ENCODE results near the gene IFNGR1. TPM values are rescaled to one million over a fixed set of nuclear protein-coding genes. Genes with fewer than 3 reads are reported as not detected.

IFNGR1 gene
- total RNA-seq, 1 donor from 2014 or later = 34.0 TPM

DNA sequence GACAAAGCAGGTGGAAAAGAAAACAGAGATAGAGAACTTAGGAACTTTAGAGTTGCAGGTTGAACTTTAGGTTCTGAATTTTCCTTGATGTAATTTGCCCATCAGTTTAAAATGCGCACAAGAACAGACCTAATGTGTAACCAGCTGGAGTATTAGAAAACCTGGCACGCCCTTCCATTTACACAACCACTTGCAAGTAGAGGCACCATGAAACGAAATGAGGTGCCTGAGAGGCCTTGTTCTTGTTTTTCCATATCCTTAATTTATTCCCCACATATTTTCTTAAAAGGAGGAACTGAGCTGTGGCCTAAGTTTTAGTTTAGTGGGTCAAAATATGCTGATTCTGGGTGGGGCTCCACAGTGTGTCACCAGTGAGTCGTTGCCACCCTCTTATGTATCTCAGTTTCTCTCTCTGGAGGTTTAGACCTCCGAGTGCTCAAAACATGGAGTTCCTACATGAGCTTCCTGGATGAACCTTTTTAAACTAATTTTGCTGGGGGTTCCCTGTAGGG is 28.5 kb downstream of the IFNGR1 start:
- Mint-ChIP-seq H3K4me1 (no peaks in the 10 kb centered on the region), H3K4me3 (no peak overlapping the region), H3K27ac (no peak overlapping the region), H3K9me3 (peaks cover 33% of the 10 kb centered on the region), H3K27me3 (ENCODE audit: insufficient read depth, low read depth) (no peaks in the 10 kb centered on the region), H3K36me3 (no peaks in the 10 kb centered on the region)
- Histone ChIP-seq H3F3A (ENCODE audit: low read depth) (no peaks in the 10 kb centered on the region), H3K9ac (no peak overlapping the region), H3K4me3 (no peak overlapping the region), H3K4me1 (no peaks in the 10 kb centered on the region), H3K9me3 (ENCODE audit: low read depth) (peaks cover 28% of the 10 kb centered on the region), H4K20me1 (ENCODE audit: low read depth) (no peaks in the 10 kb centered on the region), H3K36me3 (peaks cover 9% of the 10 kb centered on the region), H3K79me2 (ENCODE audit: low read depth) (no peaks in the 10 kb centered on the region), H2AFZ (replicated peaks) (no peak overlapping the region), H3K4me2 (no peak overlapping the region), H3K27me3 (no peaks in the 10 kb centered on the region), H3K27ac (no peak overlapping the region)
- TF ChIP-seq EZH2phosphoT487 (IDR thresholded peaks at IDR 0.05) = no peak
- TF ChIP-seq EZH2 (IDR thresholded peaks at IDR 0.05) = no peak
- TF ChIP-seq, protein P1, sequence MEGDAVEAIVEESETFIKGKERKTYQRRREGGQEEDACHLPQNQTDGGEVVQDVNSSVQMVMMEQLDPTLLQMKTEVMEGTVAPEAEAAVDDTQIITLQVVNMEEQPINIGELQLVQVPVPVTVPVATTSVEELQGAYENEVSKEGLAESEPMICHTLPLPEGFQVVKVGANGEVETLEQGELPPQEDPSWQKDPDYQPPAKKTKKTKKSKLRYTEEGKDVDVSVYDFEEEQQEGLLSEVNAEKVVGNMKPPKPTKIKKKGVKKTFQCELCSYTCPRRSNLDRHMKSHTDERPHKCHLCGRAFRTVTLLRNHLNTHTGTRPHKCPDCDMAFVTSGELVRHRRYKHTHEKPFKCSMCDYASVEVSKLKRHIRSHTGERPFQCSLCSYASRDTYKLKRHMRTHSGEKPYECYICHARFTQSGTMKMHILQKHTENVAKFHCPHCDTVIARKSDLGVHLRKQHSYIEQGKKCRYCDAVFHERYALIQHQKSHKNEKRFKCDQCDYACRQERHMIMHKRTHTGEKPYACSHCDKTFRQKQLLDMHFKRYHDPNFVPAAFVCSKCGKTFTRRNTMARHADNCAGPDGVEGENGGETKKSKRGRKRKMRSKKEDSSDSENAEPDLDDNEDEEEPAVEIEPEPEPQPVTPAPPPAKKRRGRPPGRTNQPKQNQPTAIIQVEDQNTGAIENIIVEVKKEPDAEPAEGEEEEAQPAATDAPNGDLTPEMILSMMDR (IDR thresholded peaks at IDR 0.05) = no peak
- DNase-seq (ENCODE audit: low spot score) = no peak

DNA sequence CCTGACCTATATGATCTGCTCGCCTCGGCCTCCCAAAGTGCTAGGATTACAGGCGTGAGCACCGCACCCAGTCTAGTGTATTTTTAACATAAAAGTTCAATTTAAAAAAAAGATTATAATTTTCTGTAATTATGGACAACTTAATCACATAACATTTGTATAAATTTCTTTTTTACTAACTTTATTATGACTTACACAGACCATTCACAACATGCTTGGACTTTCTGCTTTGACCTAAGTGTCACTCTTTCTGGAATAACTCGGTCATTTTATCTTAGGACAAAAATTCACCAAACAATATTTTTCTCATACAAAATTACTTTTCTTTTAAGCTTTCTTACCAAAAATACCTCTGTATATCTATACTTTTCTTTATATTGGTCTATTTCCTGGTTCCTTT is 30.3 kb downstream of the IFNGR1 start:
- TF ChIP-seq, protein P1 (IDR thresholded peaks at IDR 0.05) = no peak
- TF ChIP-seq EZH2phosphoT487 (IDR thresholded peaks at IDR 0.05) = no peak
- no peak for TF ChIP-seq EZH2 (IDR thresholded peaks at IDR 0.05)
- peaks cover 45% of the 10 kb centered on the region for H3K9me3 Mint-ChIP-seq
- no peaks in the 10 kb centered on the region for H3K27me3 ChIP-seq
- no peak overlapping the region for H2AFZ ChIP-seq (replicated peaks)
- peak; percentile 59 for DNase-seq (ENCODE audit: low spot score)
- H3K4me1 Mint-ChIP-seq = no peaks in the 10 kb centered on the region
- no peaks in the 10 kb centered on the region for H3K27me3 Mint-ChIP-seq (ENCODE audit: insufficient read depth, low read depth)
- no peaks in the 10 kb centered on the region for H3K4me1 ChIP-seq
- peaks cover 36% of the 10 kb centered on the region for H3K9me3 ChIP-seq (ENCODE audit: low read depth)
- no peaks in the 10 kb centered on the region for H3F3A ChIP-seq (ENCODE audit: low read depth)
- no peak overlapping the region for H3K9ac ChIP-seq
- no peak overlapping the region for H3K4me3 ChIP-seq
- no peak overlapping the region for H3K4me3 Mint-ChIP-seq
- H3K79me2 ChIP-seq (ENCODE audit: low read depth) = no peaks in the 10 kb centered on the region
- H4K20me1 ChIP-seq (ENCODE audit: low read depth) = no peaks in the 10 kb centered on the region
- H3K4me2 ChIP-seq = no peak overlapping the region
- no peaks in the 10 kb centered on the region for H3K36me3 Mint-ChIP-seq
- H3K36me3 ChIP-seq = peaks cover 9% of the 10 kb centered on the region
- no peak overlapping the region for H3K27ac ChIP-seq
- H3K27ac Mint-ChIP-seq = no peak overlapping the region

DNA sequence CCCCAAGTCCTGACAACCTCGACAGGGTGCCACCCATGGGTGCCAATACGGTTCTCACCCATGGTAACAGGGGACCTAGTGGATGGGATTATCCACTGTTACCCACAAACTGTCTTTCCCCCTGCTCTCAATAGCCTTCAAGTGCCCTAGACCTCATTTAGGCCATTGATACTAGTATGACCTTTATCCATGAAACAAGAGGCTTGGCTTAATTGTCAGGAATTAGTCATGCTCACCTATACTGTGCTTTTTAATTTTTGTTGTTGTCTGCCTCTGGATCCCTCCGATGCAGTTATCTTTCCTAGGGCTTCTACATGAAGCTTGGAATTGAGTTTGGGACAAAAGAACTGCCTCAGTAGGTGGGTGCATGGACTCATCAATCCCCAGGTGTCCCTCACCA is 33.9 kb downstream of the IFNGR1 start:
- Mint-ChIP-seq H3K36me3 (no peaks in the 10 kb centered on the region), H3K4me1 (no peaks in the 10 kb centered on the region), H3K27ac (no peak overlapping the region), H3K9me3 (peaks cover 55% of the 10 kb centered on the region), H3K4me3 (no peak overlapping the region), H3K27me3 (ENCODE audit: insufficient read depth, low read depth) (no peaks in the 10 kb centered on the region)
- TF ChIP-seq, protein P1 (IDR thresholded peaks at IDR 0.05) = no peak
- TF ChIP-seq EZH2 (IDR thresholded peaks at IDR 0.05) = no peak
- TF ChIP-seq EZH2phosphoT487 (IDR thresholded peaks at IDR 0.05) = no peak
- H3K27me3 ChIP-seq = no peaks in the 10 kb centered on the region
- peaks cover 9% of the 10 kb centered on the region for H3K36me3 ChIP-seq
- no peak overlapping the region for H3K4me2 ChIP-seq
- H3K9ac ChIP-seq = no peak overlapping the region
- H3F3A ChIP-seq (ENCODE audit: low read depth) = no peaks in the 10 kb centered on the region
- no peak overlapping the region for H3K4me3 ChIP-seq
- no peaks in the 10 kb centered on the region for H4K20me1 ChIP-seq (ENCODE audit: low read depth)
- no peaks in the 10 kb centered on the region for H3K79me2 ChIP-seq (ENCODE audit: low read depth)
- no peaks in the 10 kb centered on the region for H3K4me1 ChIP-seq
- no peak for DNase-seq (ENCODE audit: low spot score)
- peaks cover 62% of the 10 kb centered on the region for H3K9me3 ChIP-seq (ENCODE audit: low read depth)
- no peak overlapping the region for H2AFZ ChIP-seq (replicated peaks)
- H3K27ac ChIP-seq = no peak overlapping the region

Data from neural progenitor cell (in vitro differentiated cells).